MM.1S (cell line): ENCODE data around the gene SAFB.

Experiments
- CTCF ChIP-seq: fragments of 300-600 bp; sonication (generic); IDR thresholded peaks from 2 replicates; pipeline ENCODE4 v1.5.1; 2016; ENCODE audit warnings: antibody characterized with exemption, low read length, mixed read lengths
- EZH2phosphoT487 ChIP-seq: fragments of 300-600 bp; sonication (generic); IDR thresholded peaks from 2 replicates; pipeline ENCODE4 v1.6.1; 2018; ENCODE audit warnings: antibody characterized with exemption, low read length

GRCh38 chr19:5683177-5683886 is 60.4 kb downstream of the SAFB start:
- TF ChIP-seq CTCF, result no peak
- TF ChIP-seq EZH2phosphoT487, result no peak
